Stimulated activated CD8-positive, alpha-beta memory T cell treated with anti-CD3 and anti-CD28 coated beads, Interleukin-4, amount 100 ng/mL, for 48 hours (primary cell): ENCODE data around the gene VPS39.

Experiments
- DNase-seq: peaks from one replicate; pipeline ENCODE4 v3.0.0-alpha.2; 2020

Gene VPS39

DNA sequence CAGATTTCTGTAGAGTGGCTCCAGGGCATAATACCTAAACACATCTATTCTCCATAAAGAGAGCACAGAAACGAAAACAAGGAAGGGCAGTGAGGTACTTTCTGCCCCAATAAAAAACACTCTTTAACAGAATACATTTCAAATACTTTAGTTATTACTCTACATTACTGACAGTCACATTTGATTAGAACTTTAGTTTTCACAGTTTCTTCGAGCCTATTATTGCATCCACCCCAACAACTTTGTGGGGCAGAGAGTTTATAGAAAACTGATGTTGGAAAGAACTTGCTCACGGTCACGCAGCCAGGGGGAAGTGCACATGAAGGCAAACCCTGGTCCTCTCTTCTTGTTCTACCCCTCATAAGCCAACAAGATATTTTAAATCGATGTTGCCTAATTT, 9.0 kb downstream of the VPS39 start:
- no peak for DNase-seq

DNA sequence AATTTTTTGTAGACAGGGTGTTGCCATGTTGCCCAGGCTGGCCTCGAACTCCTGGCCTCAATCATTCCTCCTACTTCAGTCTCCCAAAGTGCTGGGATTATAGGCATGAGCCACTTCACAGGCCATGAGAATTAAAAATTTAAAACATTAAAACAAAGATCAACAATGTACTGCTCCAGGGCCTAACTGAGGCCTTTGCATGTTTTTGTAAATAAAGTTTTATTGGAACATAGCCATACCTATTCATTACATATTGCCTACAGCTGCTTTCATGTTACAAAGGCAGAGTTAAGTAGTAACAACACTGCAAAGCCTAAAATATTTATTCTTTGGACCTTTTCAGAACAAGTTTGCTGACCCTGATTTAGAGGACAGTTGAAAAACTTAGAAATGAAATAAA, 9.6 kb downstream of the VPS39 start:
- DNase-seq = no peak

DNA sequence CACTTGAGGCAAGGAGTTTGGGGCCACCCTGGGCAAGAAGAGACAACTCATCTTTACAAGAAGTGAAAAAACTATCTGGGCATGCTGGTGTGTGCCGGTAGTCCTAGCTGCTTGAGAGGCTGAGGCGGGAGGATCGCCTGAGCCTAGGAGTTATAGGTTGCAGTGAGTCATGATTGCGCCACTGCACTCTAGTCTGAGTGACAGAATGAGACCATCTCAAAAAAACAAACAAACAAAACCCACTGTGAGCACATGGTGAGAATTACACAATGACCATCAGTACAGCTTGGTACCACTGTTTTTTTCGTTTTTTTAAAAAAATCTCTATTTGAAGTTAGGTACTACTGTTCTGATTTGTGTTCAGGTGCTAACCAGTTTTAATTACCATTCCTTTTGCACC, 13.6 kb downstream of the VPS39 start:
- peak; percentile 35 for DNase-seq

DNA sequence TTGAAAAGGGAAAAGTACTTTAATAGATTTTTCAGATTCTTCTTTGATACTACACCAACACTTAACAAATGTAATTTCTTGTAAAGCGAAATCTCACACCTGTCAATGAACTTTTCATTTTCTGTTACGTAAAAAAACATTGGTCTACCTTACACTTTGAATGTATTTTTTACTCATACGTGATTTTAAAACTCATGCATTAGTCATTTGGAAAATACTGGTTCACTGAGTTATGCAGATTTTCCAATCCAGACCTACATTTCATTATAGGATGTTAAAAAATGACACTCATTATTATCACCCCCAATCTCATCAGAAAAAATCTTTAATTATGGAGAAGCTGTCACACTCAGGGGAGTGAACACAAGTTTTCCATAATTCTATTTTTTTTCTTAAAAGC, 14.7 kb downstream of the VPS39 start:
- no peak for DNase-seq

DNA sequence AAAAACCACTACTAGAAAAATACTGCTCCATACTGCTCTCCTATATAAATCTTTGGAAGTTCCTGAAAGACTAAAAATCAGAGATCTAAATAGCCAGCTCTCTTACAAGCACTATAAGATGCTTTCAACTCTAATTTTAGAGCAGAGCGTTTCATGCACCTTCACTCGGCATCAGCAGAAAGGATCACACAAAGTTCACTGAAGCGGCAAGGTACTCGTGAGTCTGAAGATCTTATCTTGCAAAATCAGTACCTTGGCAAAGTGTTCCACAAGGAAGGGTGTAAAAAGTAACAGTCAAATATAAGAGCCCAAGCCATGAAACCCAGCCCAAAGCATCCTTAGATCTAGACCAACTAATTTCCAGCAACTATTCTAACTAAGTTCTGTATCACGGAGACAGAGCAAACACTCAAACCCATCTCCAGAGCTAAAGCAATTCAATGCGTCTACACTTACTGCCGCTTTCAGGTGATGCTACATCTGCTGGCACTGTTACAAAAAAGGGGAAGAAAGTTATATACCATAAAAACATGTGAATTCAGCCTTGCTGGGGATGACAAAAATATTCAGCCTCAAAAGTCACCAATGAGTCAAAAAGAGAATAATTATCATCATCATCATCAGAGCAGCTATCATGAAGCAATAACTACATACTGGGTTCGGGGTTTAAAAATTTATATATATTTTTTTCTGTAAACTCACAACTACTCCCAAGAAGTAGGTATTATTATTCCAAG, 16.3 kb downstream of the VPS39 start:
- no peak for DNase-seq

DNA sequence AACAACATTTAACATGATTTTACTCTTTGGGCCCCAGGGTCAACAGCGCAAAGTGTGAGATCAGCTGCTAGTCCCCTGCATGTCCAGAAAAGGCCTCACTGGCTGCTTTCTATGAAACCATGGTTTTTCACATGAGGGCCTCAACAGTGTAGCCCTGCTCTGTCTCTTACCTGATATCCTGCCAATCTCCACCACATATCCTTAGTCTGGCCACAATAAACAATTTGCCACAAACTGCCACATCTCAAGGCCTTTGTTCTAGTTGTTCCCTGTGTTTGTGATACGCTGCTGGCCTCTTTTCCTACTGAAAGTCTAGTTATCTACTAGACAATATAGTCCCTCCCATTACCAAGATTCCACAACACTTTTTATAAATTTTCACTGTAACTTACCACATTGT, 17.7 kb downstream of the VPS39 start:
- DNase-seq = no peak

DNA sequence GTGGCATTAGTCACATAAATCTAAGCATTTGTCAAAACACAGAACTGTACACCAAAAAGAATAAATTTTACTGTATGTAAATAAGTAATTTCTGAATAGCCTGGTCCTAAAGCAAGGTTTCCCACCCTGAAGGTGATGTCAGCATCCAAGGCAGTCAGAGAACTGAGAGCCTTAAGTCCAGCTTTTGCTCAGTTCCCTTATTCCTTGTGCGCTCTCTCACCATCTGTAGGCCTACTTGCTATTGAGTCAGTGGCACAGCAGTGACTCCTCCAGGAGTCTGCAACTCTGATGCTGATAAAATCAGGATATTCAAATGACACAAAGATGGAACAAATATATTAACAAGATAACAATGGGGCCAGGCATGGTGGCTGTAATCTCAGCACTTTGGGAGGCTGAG, 22.3 kb downstream of the VPS39 start:
- no peak for DNase-seq

DNA sequence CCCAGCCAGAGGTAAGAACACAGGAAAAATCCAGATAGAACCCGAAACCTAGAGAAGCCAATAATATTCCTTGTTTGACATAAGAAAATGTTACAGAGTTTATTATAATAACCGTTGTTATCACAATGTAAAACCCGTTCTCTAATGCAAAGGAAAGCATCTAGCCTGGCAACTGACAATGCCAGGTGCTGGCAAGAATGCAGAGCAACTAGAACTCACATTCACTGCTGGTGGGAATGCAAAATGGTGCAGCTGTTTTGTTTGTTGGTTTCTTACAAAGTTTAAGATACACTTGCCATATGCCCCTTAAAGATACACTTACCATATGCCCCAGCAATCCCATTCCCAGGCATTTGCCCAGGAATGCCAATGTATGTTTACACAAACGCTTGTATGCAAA, 23.4 kb downstream of the VPS39 start:
- DNase-seq = no peak

DNA sequence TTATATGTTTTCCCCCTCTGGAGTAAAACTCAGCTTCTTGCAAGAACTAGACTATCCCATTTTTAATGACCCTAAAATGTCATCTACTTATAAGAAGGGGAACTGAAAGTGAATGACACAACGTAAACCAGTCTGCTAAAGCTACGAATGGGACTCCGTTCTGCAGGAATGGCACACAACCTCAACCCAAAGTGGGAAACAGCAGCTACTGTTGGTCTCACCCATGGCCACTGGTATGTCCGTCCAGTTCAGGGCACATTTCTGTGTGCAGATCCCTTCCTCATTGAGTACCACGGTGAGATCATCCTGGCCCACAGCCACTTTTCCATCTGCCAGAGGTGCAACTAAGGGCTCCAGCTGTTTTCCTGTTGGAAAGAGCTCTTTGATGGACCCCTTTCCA, 23.8 kb downstream of the VPS39 start:
- DNase-seq = no peak

DNA sequence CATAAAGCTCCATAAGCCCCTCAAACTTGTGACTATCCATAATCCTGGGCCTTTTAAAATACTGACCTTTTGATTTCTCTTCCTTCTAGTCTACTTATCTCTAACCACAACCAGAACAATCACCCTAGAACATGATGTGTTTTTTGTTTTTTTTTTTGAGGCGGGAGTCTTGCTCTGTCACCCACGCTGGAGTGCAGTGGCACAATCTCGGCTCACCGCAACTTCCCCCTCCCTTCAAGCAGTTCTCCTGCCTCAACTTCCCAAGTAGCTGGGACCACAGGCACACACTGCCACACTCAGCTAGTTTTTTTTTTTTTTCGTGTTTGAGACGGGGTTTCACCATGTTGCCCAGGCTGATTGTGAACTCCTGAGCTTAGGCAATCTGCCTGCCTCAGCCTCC, 25.1 kb downstream of the VPS39 start:
- no peak for DNase-seq

DNA sequence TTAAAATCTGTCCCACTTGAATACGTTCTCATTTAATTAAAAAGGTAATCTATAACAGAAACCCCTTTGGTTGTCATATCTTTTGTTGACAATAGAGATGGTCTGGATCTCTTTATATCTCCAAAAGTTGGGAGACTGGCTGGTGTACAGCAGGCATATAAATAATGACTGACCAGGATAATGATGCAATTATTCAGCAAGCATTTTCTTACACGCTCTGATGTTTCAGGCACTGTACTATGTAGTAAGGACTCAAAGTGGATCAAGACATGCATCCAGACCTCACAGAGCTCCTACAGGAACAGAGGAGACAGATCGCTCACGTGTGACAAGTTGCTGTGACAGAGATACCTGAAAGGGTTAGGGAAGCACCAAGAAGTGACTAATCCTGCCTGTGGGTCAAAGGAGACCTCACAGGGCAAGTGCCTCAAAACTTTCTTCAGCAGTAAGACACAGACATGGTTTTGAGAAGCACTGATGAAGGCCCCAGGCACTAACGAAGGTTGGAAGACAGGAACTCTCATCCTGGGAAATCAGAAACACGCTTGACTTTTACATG, 25.7 kb downstream of the VPS39 start:
- DNase-seq = no peak

DNA sequence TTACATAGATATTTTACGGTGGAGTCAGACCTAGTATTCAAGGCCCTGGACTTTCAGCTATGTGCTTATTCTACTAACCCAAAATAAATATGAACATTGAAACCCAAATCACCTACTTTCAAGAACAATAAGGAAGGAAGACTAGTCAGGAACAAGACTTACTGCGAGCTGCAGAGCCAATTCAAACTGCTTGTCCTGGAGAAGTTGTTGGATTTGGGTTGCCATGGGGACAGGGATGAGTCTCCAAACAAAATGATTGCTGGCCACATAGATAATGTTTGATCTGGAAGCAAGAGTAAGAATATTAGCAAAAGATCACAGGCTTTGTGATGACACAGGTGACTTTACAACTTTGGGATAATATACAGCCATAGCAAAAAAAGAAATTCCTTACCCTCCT, 30.0 kb downstream of the VPS39 start:
- DNase-seq = no peak

DNA sequence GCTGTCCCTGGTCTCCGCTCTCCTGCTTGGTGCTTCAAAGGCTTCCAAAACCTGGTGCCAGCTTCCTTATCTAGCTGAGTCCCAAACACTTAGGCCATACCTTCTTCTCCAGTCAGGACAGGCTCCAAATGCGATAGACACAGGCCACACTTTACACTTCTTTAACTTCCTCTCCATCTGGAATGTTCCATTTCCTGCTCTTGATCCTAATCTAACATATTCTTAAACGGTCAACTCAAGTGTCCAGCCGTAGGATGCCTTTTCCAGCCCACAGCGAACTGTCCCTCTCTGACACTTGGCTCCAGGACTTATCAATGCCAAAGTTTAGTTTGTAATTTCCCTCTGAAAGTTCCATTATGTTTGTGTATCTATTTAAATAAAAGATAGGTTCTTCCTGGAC, 32.4 kb downstream of the VPS39 start:
- DNase-seq = no peak

DNA sequence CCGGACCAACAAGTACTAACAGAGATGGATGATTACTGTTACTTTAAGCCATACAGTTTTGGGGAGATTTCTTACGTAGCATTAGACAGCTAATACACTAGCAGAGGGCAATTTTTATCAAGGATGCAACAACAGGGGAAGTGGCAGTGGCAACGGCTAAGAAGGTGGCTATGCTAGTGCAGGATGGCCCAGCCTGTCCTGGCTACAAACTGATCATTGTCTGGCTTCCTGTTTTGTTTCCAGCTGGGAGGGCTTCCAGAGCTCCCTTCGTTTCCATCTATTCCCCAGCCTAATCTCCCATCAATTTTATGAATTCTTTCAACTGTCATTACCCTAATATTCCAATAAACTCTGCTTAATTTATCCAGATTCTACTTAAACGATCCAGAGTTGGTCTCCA, 35.6 kb downstream of the VPS39 start:
- no peak for DNase-seq

DNA sequence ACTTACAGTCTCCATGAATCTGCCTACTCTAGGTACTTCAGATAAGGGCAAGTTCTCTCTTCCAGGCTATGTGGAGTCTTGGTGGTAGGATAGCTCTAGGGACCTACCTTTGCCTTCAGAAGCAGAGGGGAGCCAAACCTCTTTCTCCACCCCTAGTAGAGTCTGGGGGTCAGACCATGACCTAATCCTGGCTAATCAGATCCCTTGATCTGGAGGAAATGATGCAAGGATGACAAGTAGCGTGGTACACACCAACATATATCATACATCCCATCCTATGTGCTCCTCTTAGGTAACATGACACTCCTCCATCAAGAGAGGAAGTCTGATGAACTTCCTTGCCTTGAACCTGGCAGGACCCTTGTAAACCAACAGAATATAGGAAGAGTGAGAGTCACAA, 36.3 kb downstream of the VPS39 start:
- no peak for DNase-seq

DNA sequence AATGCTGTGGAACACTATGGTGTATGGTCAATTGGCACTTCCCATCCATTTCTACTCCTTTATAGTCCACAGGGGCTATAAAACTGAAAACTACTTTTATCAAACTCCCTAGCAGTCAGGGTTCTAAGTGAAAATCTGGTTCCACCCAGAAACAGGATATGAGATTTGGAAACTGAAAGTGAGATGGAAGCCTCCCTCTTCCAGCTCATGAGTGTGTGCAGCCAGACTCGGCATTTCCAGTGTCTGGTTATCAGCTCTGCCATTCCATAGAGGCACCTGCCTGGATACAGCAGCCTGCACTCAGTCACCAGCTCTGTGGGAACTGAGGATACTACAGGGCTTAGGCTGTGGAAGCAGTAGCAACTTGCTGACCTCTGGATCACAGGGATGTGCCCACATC, 37.0 kb downstream of the VPS39 start:
- no peak for DNase-seq

DNA sequence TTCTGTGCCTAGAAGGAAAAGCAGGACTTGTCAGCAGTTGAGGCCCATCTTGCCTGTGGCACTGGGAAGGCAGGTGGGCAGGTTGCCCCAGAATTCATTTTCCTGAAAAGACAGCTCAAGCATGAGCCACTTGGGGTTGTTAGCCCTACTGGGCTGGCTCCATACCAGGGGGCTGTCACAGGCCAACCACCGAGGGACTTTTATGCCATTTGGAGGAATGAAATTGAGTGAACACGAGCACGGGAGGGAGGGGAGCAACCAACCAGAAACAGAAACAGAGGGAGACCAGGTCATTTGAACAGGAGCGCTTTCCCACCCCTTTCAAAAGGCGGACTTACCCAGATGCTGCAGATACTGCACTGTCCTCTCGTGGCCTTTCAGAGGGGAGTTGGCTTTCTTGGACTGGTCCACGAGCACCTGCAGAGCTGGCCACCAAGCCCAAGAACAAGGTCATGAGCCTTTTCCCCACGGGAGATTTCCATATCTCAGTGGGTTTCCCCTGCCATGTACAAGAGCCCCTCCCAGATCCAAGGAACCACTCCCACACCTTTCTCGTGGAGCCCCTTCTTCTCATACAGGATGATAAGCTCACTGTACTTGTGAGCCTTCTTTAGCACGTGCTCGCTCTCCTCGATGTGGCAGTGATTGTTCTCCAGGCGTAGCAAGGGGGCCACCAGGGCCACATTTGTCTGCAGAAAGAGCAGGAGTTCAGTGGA, 41.7 kb downstream of the VPS39 start:
- DNase-seq = no peak

DNA sequence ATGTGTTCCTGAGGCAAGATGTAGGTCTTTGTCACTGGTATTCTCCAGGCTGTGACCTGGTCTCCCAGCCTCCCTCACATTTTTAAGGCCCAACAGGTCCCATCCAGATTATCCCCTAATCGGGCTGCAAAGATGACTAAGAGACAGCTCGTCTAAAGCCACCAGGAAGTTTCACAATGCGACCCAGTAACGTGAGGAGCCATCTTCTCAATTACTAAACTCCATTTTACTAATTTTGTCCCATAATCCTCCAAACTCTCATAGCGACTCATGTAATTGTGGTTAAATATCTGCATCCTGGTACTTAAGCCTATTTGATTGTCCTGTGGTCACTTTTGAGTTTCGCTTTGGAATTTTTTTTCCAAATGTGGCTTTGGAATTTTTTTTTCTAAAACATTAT, 43.0 kb downstream of the VPS39 start:
- DNase-seq = no peak

DNA sequence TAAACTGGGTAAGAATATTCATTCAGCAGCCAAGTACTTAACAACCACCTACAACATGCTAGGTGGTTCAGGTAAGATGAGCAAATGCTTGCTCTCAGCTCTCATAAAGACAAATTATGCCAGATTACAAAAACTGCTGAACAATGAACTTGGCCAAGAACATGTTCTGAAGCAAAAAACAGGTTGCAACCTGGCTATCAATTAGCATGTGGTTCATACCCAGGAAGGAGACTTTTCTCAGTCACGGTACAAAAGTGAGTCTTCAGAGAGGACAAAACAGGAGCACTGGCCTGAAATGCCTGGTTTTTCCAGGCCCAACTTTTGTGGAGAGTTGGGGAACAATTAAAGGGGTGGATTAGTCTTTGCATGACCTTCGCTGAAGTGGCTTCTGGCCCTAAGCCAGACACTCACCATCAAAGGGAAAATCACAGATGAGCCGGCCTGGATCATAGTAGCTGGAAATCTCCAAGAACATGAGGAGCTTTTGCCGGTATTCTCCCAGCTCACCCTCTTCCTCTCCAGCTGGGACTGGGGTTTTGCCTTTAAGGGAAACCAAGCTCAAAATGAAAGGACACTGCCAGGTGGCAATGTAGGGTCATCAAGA, 44.1 kb downstream of the VPS39 start:
- no peak for DNase-seq

DNA sequence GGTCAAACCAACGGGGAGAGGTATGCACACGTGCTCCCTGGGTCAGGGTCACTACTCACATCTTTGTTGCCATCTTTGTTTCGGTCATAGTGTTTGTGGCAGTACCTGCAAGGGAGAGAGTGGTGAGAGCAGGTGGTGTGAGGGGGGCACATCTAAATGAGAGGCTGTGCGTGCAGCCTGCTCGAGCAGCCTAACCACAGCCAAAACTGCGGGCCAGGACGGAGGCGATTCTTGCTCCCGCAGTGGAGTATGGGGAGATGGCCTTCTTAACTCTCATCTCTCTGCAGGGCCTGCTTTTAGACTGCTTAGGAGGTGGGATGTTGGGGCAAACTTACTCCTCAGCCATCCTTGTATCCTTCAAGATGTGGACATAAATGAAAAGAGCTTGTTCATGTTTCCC, 44.8 kb downstream of the VPS39 start:
- no peak for DNase-seq

DNA sequence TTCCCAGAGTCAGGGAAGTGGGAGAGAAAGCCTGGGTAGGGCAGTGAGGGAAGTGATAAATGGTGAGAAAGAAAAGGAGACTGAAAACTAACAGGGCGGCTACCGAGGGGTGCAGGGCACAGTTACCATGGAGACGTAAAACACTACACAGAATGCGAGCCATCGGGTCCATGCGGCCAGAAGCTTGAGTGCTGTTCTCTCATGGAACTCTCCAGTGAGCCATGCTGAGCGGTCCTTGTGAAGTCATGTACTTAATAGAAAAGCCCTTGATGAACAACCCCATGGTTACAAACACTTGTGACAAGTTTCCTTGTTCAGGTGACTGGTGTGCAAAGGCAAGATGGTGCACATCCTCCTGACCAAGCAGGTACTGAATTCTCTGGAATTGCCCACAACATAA, 48.0 kb downstream of the VPS39 start:
- no peak for DNase-seq

DNA sequence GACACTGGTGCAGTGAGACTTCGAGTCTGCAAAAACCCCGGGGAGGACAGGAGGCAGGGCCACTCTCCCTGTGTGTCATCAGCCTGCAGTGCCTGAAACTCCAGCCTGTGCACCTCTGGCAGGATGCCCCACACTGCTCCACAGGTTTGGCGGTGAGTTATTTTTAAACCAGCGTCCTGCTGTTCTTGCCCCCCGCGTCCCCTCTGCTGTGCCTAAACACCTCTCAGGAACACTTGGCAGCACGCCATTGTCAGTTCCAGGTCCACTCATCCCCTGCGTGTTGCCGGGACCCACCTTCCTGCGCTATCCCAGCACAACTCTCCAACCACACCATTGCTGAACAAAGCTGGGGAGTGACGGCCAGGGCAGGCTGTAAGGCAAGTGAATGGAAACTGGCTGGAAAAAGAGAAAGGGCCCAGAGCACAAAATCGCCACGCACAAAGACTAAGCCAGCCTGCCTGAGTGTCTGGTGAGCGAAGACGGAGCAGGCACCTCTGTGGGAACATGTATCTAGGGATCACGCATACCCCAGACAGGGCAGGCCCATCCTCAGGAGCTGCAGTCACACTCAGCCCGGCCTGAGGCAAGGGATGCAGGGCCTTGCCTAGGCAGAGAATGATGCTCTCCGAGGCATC, 48.6 kb downstream of the VPS39 start:
- DNase-seq = no peak

DNA sequence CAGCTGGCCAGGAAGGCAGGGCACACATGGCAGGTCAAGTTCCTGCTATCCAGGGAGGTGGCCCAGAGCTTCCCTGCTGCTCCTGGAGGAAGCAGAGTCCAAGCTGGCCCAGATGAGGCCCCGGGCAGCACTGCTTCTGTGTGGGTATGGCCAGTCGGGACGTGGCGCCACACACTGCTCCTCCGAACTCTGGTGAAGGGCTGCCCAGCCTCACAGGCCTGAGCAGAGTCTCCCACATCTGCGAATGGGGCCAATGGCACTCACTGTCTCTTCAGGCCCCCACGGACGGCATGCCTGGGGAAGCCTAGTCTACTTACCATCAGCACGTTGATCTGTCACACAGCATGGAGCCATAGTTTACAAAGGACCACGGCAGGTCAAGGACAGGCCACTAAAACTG, 49.2 kb downstream of the VPS39 start:
- no peak for DNase-seq
